DLD1 (cell line): ENCODE data around the gene MAML2.

Source experiments
- in situ Hi-C: cut with HindIII; loops from 2 replicates; pipeline ENCODE4 v1.10.0; 2017; ENCODE audit warnings: low sequenced_read_pairs

MAML2 gene

DNA sequence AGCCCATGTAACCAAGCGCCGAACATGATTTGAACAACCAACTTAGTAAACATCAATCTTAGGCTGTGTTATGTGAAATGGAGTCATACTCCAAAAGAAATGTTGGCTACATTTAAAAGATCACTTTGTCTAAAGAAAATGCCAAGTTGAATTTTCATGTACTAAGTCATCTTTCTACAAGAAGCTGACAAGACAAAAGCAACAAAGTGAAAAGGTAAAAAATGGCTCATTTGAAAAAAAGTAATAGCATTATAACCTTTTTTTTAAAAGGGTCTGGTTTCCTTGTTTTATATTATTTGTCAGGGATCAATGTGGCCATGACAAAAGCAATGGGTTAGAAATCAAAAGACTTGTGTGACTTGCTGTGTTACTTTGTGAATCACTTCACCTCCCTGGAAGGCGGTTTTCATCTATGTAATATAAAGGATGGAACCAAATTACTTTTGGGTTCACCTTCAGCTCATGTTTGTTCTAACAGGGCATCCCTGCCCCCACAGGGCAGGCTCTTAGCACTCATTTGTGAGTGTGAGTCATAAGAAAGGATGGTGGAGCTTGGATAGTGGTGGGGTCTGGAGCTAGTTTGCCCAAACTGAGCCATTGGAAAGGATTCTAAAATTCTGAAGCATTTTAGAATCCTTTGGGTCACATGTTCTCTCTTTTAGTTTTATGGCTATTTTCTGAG, 287.1 kb downstream of the MAML2 start:
- in situ Hi-C loops, result no loop called here

DNA sequence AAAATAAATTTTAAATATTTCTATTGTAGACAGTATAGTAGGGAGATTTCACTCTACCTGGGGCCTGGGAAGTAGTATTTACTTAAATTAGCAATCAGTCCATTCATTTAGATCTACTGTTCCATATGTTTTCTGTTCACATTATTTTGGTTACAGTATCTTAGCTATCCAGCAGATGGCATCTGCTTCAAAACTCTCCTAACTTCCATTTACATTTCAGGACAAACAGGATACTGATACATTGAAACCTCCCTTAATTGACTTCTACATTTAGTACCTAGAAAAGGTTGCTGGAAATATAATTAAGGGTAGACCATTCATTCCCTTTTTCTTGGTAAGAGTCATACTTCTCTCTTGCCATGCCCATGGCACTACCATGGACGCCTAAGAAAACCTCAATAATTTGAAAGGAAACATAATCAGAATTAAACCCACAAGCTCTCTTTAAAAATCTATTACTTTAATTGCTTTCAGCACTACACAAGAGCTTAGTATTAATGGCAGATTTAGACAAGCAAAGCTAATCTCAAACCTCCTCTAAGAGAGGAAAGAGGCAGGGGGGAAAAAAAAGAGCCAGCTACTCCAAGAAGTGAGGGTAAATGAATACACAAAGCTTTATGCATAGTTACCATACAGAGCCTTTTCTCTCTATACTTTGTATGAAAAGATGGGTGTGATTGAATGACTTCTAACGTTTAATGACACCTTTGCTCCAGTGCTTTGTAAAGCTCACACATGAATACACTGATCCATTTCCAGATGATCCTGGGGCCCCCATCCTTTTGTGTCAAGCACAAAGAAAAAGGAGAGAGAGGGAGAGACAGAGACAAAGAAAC, 287.9 kb downstream of the MAML2 start:
- in situ Hi-C loops, result no loop called here

DNA sequence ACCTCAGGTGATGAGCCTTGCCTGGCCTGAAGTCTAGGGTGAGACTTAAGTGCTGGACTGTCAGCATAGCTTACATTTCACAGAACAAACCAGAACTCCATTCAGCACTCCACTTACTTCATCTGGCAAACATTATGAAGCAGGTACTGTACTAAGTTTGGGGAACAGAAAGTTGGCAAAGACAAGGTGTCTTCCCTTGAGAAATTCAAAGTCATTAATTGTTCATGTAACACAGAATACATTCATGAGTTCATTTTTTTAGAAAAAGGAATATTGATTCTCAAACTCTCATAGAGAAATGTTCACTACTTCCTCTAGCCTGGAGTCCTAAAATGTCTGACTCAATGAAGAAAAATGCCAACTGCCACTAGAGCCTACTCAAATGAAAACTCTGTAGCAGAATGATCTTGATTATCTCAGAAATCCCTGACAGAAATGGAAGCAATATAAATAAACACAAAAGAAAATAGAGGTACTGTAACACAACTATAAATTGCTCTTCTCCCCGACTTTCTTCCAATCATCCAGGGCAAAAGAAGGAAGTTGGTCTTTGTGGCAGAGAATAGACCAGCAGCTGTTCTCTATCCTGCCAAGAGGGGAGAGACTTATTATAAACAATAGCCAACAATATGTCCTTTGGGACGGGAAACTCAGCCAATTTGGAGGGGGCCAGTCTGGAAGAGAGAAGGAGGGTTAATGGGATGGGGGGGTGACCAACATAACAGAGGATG, 289.9 kb downstream of the MAML2 start:
- in situ Hi-C loops, result no loop called here

DNA sequence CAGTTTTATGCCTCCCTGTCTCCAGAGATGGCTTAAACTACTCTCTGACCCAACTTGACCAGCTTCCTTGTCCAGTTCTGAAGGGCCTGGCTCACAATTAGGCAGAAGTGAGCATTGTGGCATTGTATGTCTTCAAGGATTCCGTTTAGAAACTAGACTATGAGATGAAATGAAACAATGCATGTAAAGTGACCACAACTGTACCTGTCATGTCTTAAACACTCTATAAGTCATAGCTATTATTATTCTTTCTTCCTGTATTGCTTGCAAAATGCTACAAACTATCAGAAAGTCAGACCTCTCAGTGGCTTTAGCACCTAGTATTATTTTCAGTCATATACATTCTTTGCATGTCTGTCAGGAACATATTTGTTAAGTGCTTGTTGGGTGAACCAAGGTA, 291.2 kb downstream of the MAML2 start:
- in situ Hi-C loops, result no loop called here

DNA sequence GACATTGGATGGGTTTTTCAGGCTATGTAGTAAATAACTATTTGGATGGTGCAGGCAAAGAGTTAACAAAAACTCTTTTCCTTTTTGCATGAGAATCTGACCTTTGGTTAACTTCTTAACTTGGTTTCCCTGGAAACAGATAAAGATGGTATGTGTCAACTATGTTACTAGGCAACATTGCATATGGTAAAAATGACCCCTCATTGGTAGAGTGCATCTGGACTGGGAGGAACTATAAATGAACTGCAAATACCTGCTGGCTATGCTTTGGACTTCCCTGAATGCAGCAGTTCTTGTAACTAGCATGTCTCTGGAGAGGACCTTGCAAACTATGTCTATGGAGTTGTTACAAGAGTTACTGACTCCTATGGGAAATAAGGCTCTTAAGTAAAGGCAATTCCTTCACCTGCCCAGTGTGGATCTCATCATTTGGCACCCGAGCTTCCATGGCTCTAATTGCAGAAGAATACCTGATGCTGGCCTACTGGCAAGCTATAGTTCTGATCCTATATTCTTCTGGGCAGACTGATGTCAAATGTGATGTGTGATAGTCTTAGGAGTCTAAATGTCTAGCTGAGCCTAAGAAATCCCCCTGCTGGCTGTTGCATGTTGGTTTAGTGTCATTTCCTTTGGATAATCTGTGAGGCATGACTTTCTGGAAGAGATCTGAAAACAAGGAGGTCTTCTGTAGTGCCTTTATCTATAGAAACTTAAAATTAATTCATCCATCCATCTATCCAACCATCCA, 292.4 kb downstream of the MAML2 start:
- in situ Hi-C loops, result no loop called here

DNA sequence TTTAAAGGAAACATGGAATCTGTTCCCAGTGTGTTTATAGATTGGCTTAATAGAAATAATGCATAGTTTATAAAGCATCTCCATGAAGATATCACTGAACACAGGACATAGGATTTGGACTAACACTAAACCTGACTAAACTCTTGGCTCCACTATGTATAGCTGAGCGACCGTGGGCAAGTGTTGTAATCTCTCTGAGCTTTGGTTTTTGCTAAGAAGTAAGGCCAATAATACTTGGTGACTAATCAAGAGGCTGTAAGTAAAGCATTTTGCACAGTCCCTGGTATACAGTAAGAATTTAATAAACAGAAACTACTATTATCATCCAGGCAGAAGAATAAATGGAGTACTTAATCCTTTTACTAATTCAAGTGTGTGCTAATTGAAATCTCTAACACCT, 293.6 kb downstream of the MAML2 start:
- in situ Hi-C loops, result no loop called here

DNA sequence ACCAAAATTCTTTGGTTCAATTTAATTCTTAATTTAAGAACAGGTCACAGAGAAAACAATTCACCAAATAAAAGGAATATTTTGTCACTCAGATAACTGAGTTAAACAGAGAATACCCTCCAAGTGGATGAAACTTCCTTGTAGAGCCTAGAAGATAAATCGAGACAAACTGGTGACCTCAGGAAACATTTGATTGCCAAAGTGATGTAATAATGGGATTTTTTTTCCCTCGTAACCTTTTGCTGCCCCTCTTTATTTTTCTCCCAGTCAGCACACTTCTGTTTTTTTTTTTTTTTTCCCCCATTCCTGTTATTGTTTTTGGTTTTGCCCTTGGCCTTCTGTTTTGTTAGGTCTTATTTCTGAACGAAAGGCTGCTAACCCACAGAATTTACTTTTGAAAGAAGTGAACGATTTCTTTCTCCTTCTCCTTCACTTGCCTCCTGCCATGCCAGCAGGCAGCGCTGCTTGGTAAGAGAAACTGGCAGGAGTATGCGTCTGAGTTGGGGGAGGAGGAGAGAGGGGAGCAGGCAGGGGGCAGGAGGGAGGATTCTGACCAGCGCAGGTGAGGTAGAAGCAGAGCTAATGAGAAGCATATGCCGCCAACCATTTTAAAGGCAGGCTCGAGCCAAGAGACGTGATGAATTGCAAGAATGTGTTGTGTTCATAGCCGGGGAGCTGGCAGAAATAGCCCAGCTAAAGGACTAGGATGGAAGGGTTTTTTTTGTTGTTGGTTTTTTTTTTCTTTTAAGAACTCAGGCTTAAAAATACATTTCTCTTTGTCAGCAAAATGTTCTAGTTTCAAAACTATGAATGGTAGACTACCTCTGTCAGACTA, 297.2 kb downstream of the MAML2 start:
- in situ Hi-C loops, result no loop called here

DNA sequence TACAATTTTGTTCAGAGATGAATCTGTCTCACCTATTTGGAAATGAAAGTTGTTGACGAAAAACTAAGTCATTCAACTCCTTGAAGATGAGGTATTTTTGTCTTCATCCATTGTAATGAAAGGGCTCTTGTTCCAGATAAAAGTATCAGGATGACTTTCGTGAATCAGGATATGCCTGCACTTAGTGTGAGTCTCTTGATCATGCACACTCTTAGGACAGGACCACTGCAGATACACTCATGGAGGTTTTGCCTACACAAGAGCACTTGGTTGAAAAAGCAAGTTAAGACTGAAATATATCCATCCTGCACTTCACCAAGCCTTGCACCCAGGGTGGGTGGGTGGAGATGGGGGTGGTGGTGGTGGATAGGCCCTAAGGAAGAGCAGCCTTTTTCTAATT, 298.2 kb downstream of the MAML2 start:
- in situ Hi-C loops, result no loop called here

DNA sequence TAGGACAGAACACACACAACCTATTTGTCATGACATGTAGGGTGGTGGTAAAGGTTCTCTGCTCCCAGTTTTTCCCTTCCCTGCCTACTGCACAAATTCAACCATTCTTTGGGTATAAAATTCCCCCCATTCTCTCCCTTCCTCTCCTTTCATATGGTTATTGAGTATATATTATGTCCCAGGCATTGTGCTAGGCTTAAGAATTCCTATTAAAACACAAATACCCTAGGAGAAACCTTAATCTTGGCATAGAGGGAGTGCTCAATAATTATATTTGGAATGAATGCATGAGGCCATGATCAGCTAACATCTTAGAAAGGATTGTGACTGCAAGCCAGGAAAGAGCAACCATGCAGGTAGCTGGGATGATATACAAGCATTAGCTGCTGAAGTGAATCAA, 298.7 kb downstream of the MAML2 start:
- in situ Hi-C loops, result no loop called here

DNA sequence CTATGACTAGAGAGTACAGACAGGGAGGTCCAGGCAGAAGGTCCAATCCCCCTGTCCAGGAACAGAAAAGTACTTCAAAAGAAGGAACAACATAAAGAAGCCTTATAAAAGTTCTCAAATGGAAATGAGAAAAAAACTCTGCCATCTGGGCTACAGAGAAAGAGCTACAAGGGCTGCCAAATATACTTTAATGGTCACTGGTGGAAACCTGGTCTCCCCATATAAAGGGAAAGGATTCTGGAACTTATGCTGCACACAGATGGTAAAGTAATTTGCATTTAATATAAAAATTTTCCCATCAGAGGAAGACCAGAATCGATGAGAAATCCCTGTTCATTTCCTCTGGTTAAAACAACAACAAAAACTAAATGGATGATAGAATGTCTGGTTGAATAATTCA, 299.7 kb downstream of the MAML2 start:
- in situ Hi-C loops, result no loop called here

DNA sequence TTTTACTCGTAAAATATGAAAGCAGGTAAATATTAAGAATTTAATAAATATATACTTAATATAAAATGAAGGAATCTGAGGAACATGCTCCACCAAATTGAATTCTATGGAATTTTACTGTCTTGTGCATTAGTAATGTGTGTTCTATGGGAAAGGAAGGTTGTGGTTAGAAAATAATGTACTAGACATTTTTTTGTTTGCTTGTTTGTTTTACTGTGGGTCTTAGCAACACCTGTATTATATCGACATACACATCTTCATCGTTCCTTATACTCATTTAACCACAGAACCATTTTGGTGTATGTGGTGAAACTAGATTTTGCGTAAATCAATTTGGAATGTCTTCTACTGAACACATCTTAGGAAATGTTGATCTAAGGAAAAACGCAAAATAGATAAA, 304.9 kb downstream of the MAML2 start:
- in situ Hi-C loops, result no loop called here

DNA sequence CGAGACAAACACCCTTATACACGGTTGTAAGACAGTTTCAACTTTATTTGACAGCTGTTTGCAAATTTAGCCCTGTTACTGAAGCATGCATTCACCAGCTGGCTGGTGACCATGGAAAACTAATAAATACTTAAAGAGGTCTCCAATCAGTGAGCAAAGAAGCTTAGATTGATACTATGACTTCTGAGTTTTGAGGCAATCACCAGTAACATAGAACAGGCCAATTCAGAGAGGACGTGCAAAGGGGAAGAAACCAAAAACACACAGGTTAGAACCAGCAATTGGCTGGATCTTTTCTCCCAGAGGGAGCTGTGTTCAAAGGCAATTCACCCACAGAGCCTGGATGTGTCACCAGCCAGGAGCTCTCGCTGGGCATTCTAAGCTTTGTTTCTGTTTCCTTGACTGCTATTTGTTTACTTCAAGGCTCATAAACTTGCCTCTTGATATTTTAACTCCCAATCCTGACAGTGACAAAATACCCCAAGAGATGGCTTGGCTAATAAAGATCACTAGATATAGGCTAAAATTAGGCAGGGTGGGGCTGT, 305.5 kb downstream of the MAML2 start:
- in situ Hi-C loops, result no loop called here

DNA sequence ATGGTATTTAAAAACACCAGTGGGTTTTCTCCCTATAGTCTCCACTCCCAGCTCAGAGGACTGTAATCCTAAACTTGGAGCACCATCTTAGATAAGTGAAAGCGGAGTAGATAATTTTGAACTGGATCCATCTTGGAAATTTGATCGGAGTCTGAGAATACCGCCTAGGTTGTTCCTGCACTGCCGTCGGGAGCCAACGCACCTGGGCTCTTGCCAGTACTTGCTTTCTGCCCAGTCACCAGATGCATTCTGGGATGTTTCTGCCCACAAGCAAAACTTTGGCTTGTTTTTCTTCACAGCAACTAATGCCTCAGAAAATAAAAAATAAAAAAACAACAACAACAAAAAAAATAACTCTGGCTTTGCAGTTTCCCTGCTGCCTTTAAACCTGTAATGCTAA, 306.1 kb downstream of the MAML2 start:
- in situ Hi-C loops, result no loop called here

DNA sequence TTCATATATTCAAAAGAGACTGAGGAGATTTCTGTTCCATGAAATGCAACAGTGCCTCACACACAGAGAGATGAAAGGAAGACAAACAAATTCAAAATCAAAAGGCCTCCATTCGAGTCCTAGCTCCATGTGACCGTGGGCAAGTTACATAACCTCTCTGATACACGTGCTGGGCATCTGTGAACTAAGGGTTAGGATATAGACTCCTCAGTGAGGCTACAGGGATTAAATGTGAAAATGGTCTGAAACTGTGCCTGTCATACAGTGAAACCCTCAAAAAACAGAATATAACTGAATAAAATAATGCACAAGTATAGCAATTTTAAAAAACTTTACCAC, 307.3 kb downstream of the MAML2 start:
- in situ Hi-C loops, result no loop called here

DNA sequence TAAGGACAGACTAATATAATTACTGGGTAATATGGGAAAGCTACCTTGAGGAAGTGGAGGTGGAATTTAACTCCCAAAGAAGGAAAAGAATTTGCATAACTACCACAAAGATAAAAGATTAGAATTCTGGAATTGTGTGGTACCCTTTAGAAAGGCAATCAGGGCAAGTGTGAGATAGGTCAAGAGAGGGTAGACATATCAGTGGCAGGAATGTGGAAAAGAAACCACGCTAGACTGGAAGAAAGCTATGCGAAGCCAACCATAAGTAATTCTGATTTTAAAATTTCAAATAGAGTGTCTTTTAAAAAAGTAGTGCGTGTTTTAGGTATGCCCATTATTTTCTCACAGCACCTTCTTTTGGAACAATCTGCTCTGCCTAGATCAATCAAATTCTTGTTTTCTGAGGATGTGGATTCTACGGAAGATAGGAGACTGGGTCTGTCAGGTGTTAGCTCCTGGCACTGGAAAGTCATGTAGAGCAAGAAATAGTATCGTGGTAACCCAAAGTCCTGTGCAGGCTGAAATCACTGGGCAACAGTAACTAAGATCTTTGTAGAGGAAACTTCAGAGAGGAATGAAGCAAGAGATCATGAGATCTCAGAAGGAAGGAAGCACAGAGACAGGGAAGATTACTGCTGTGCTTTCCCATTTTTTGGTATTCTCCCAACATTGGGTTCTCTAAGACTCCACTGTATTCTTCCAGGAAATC, 307.8 kb downstream of the MAML2 start:
- in situ Hi-C loops, result no loop called here

DNA sequence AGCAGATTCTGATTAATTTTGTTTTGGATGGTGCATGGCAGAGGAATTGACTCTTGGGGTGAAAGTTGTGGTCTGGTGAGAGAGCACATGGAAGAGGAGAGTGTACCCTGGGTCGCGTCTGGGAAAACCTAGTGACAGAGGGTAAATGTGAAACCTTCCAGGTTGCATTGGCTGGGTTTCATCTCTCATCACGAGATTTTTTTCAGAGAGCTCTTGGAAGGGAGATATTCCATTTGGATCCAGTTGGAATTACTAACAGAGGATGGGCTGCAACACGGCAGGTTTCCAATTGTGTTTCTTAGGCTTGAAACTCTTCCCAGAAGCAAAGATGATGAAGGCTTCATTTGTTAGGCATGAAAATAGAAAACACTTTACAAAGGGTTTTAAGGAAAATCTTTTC, 309.4 kb downstream of the MAML2 start:
- in situ Hi-C loops, result no loop called here

DNA sequence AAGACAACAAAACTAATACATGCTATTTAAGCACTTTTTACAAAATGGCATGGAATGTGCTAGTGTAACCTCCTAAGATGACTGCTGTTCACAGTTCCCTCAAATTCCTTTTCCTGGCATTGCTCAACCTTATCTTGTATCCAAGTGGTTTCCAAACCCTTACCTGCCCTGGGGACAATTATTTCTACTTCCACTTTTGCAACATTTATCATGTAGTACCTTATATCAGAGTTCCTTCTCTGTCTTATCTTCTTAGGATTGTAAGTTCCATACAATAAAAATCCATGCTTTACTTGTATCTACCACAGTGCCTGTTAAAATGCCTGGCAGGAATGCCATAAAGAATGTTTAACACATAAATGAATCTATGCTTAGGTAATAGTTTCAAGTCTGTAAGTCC, 309.9 kb downstream of the MAML2 start:
- in situ Hi-C loops, result no loop called here

DNA sequence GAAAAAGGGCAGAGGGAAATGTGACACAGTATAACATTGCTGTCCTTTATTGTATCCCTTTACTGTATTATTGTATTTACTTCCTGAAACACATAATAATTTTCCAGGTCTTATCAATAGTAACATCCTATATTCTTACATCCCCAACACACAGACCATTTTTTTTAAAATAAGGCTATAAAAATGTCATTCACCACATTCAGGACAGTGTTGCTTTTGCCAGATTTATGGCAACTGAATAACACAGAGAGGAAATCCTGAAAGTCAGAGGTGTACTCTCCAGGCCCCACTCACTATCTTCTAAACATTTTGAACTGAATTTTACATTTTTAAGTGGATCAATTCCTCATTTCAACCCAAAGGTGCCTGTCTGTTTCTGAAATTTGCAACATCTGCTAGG, 314.2 kb downstream of the MAML2 start:
- in situ Hi-C loops, result no loop called here

DNA sequence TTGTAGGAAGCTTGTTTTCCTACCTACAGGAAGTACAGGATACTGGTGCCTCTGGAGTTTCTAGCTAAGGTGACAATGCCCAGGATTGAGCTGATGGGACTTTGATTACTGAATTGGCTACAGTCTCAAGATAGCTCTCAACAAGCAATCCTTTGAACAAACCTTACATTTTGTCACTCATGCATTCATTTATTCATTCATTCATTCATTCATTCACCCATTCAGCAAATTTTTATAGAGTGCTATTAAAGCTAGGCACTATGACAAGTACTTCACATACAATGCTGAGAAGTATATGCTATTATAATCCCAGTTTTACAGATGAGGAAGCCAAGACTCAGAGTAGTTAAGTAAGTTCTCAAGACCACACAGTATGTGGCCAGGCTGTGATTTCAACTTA, 316.0 kb downstream of the MAML2 start:
- in situ Hi-C loops, result no loop called here

DNA sequence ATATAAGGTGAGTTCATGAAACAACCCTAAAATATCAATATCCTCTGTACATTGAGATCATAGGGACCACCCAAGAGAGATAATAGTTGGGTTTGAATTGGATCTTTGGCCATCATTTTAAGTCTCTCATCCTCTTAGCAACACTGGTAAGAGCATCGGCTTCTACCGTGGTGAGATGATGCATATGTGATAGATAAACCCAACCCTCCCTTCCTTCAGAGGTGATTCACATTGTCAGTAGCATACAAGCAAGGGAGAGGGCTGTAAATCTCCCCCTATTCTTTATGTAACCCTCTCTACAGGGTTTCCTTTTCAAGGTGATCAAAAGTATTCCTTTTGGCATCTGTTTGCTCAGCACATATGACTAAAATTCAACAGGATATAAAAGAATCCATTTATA, 316.7 kb downstream of the MAML2 start:
- in situ Hi-C loops, result no loop called here
